Testis (tissue), 2 donors: Measurements from ENCODE around the gene VPS26A.

Experiments
- POLR2A ChIP-seq: fragments of 450-650 bp; IDR thresholded peaks from one replicate; pipeline ENCODE4 v1.6.1; 2017; ENCODE audit warnings: antibody characterized with exemption, mild to moderate bottlenecking, moderate library complexity
- TF ChIP-seq, protein P1 (sequence below), 3 experiments: fragments of 450-650 bp in 2 of 3; fragments of 200-600 bp in 1 of 3; sonication (generic) in 1 of 3; IDR thresholded peaks; one replicate each; pipeline ENCODE4 v1.5.1; 2016 to 2019; ENCODE audit warnings: antibody characterized with exemption in 3 of 3, mild to moderate bottlenecking in 2 of 3, moderate library complexity in 1 of 3

DNA sequence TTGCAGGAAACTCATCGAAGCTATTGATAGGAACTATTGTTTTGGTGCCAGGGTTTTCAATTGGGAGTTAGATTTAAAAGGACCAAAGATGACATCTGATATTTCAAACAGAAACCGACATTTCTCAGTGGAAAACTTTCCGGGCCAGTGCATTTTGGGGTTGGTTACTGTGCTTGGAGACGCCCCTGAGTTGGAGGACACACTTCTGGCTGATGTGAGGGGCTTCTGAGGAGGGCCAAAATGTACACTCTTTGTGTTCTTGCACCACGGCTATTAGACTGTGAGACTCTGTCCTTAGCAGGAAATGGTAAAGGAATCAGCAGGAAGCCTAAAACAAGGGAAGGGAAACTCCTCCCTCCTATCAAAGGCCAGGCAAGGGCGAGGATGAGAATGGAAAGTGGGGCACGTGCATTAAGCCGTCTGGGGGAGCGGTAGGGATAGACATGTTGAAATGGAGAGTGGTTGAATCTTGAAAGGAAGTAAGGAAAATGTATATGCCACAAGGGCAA, 37.9 kb upstream of the VPS26A start:
- TF ChIP-seq POLR2A: no peak
- TF ChIP-seq, protein P1, sequence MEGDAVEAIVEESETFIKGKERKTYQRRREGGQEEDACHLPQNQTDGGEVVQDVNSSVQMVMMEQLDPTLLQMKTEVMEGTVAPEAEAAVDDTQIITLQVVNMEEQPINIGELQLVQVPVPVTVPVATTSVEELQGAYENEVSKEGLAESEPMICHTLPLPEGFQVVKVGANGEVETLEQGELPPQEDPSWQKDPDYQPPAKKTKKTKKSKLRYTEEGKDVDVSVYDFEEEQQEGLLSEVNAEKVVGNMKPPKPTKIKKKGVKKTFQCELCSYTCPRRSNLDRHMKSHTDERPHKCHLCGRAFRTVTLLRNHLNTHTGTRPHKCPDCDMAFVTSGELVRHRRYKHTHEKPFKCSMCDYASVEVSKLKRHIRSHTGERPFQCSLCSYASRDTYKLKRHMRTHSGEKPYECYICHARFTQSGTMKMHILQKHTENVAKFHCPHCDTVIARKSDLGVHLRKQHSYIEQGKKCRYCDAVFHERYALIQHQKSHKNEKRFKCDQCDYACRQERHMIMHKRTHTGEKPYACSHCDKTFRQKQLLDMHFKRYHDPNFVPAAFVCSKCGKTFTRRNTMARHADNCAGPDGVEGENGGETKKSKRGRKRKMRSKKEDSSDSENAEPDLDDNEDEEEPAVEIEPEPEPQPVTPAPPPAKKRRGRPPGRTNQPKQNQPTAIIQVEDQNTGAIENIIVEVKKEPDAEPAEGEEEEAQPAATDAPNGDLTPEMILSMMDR (IDR thresholded peaks at IDR 0.05): no peak
